ENCODE data around the gene RHOBTB1.
"Not testable (repeated sequence)": the region's sequence is repeated elsewhere in the genome, so short reads cannot be mapped to it uniquely, and the experiment has no call there.

The RHOBTB1 gene

GRCh38 chr10:60913657-60914056, 30.3 kb downstream of the RHOBTB1 start:
- Mint-ChIP-seq H3K36me3 (no peaks in the 10 kb centered on the region), H3K9me3 (no peaks in the 10 kb centered on the region), H3K27ac (no peak overlapping the region), H3K27me3 (peaks cover 6% of the 10 kb centered on the region), H3K4me3 (no peak overlapping the region), H3K4me1 (peaks cover 11% of the 10 kb centered on the region)
- no peak for DNase-seq
- CTCF ChIA-PET: no interaction called here

GRCh38 chr10:60913071-60913470, 30.9 kb downstream of the RHOBTB1 start:
- H3K27ac Mint-ChIP-seq: no peak overlapping the region
- CTCF ChIA-PET: no interaction called here
- H3K9me3 Mint-ChIP-seq: no peaks in the 10 kb centered on the region
- peaks cover 9% of the 10 kb centered on the region for H3K27me3 Mint-ChIP-seq
- DNase-seq: no peak
- H3K4me3 Mint-ChIP-seq: no peak overlapping the region
- H3K4me1 Mint-ChIP-seq: peaks cover 11% of the 10 kb centered on the region
- H3K36me3 Mint-ChIP-seq: no peaks in the 10 kb centered on the region

DNA sequence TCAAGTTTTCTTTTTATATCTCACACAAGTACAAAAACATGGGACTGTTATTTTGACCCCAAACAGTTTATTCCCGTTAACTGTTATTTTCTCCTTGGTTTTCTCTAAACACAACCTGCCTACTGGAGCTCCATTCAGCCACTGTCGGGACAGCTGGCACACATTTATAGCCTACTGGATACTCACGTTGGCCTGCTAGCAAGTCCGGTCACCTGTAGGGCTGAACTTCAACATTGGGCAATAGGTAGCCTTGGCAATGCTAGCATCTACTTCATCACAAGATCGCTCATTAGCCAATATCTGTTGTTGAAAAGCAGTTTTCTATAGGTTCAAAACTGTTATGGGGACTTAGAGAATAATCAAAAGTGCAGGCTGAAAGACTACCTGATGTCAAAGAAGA, 32.3 kb downstream of the RHOBTB1 start:
- Mint-ChIP-seq H3K9me3 (no peaks in the 10 kb centered on the region), H3K4me3 (no peak overlapping the region), H3K4me1 (peaks cover 11% of the 10 kb centered on the region), H3K27me3 (peaks cover 9% of the 10 kb centered on the region), H3K27ac (no peak overlapping the region), H3K36me3 (no peaks in the 10 kb centered on the region)
- CTCF ChIA-PET: no interaction called here
- DNase-seq: no peak

DNA sequence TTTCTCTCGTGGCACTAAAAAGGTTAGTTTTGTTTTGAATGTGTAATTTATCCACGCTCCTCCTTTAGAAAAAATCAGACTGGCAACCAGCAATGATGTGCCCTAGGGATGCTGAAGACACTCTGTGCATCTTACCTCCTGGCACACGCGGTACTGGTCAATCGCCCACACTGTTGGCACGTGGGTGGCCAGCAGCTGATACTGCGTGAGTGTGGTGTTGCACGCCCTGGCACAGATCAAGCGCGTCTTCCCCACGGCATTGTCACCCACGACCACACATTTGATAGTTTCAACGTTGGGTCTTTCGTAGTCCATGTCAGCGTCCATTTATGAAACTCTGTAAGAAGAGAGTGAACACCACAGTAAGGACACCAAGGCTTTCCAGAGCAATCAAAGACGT, 32.8 kb downstream of the RHOBTB1 start:
- Mint-ChIP-seq H3K36me3 (no peaks in the 10 kb centered on the region), H3K27ac (no peak overlapping the region), H3K27me3 (peaks cover 9% of the 10 kb centered on the region), H3K4me3 (no peak overlapping the region), H3K4me1 (peaks cover 11% of the 10 kb centered on the region), H3K9me3 (no peaks in the 10 kb centered on the region)
- CTCF ChIA-PET: no interaction called here
- DNase-seq: no peak

DNA sequence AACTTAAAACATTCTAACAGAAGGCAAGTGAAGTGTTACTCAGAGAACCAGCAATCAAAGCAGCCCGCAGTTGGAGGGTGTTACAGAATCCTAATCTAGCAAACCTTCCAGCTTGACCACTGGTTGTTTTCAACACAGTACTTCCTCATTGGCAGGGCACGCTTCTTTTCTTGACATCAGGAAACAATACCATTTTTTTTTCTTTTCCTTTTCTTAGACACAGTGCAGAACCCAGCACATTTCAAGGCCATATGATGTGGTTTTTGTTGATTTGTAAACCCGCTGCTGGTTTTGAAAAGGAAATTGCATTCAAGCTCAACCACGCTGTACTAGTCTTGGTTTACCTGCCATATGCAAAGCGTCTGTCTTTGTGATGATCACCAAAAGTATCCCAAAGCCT, 33.4 kb downstream of the RHOBTB1 start:
- CTCF ChIA-PET: no interaction called here
- Mint-ChIP-seq H3K36me3 (no peaks in the 10 kb centered on the region), H3K27me3 (peaks cover 9% of the 10 kb centered on the region), H3K4me1 (peaks cover 11% of the 10 kb centered on the region), H3K4me3 (no peak overlapping the region), H3K27ac (no peak overlapping the region), H3K9me3 (no peaks in the 10 kb centered on the region)
- DNase-seq: no peak

- CTCF ChIA-PET: no interaction called here
Observed at GRCh38 chr10:60908896-60909295, 35.1 kb downstream of the RHOBTB1 start.

DNA sequence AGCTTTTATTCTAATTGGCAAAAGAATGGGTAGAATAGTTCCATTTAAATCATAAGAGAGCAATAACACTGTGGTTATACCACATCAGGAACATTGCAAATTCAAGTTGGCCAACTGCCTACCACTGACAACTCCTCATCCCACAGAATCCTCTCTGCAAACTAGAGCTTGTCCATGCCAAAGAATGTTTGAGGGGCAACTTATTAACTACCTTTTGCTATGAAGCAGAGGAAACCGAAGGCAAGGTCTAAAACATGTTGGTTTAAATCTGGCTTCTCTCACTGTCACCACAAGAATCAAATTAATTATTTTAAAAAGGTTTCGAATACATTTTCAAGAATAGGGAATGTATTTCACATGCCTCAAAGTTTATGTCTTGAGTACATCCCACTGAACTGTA, 36.0 kb downstream of the RHOBTB1 start:
- H3K9me3 Mint-ChIP-seq: no peaks in the 10 kb centered on the region
- no peak overlapping the region for H3K4me3 Mint-ChIP-seq
- H3K27me3 Mint-ChIP-seq: peaks cover 9% of the 10 kb centered on the region
- H3K27ac Mint-ChIP-seq: no peak overlapping the region
- no peak for DNase-seq
- H3K4me1 Mint-ChIP-seq: peaks cover 11% of the 10 kb centered on the region
- CTCF ChIA-PET: no interaction called here
- H3K36me3 Mint-ChIP-seq: no peaks in the 10 kb centered on the region

More at GRCh38 chr10:60908896-60909295, 35.1 kb downstream of the RHOBTB1 start:
- H3K36me3 Mint-ChIP-seq: no peaks in the 10 kb centered on the region
- peaks cover 11% of the 10 kb centered on the region for H3K4me1 Mint-ChIP-seq
- peaks cover 9% of the 10 kb centered on the region for H3K27me3 Mint-ChIP-seq
- H3K4me3 Mint-ChIP-seq: no peak overlapping the region
- no peak for DNase-seq
- H3K27ac Mint-ChIP-seq: no peak overlapping the region
- H3K9me3 Mint-ChIP-seq: no peaks in the 10 kb centered on the region

DNA sequence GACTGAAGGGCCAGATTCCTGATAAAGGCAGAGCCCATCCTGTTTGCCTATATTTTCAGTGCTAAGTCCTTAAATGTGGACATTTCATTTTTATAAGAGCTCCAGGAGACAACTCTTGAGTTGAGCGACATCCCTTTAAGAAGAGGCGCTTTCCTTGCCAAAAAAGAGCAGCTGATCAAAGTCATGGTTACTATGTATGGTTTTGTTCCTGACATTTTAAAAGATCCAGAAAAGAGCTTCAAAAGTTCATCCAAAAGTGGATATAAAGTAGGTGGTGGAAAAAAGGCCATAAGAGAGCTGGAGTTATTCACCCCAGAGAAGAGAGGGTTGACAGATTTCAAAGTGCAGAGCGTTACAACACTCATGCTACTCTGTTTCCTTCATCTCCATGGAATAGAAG, 36.7 kb downstream of the RHOBTB1 start:
- no peak overlapping the region for H3K27ac Mint-ChIP-seq
- H3K4me3 Mint-ChIP-seq: no peak overlapping the region
- H3K27me3 Mint-ChIP-seq: peaks cover 9% of the 10 kb centered on the region
- no peaks in the 10 kb centered on the region for H3K36me3 Mint-ChIP-seq
- H3K4me1 Mint-ChIP-seq: peaks cover 11% of the 10 kb centered on the region
- CTCF ChIA-PET: no interaction called here
- DNase-seq: no peak
- no peaks in the 10 kb centered on the region for H3K9me3 Mint-ChIP-seq

DNA sequence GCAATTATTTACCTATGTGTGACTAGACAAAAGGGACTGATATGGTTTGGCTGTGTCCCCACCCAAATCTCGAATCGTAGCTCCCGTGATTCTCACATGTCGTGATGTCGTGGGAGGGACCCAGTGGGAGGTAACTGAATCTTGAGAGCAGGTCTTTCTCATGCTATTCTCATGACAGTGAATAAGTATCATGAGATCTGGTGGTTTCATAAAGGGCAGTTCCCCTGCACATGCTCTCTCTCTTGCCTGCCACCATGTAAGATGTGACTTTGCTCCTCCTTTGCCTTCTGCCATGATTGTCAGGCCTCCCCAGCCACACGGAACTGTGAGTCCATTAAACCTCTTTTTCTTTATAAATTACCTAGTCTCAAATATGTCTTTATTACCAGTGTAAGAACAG, 37.2 kb downstream of the RHOBTB1 start:
- H3K27ac Mint-ChIP-seq, H3K9me3 Mint-ChIP-seq, H3K4me3 Mint-ChIP-seq, DNase-seq, H3K36me3 Mint-ChIP-seq, H3K27me3 Mint-ChIP-seq, CTCF ChIA-PET: not testable (repeated sequence)
- peaks cover 11% of the 10 kb centered on the region for H3K4me1 Mint-ChIP-seq

DNA sequence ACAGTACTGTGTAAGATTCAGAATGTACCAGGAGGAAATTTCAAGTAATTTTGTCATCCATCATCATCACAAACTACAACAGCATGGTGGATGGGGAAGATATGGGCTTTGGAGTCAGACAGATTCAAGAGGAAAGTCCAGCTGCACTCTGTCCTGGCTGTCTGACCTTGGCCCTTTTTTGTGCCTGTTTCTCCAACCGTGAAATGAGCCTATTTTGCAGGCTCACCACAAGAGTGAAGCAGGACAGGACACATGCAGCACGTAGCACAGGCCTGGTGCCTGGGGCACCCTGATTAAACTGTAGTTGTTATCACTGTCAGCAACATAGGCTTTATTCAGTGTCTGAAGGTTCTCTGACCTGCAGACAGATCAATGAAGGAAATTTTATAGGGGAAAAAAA, 37.6 kb downstream of the RHOBTB1 start:
- H3K4me3 Mint-ChIP-seq: no peak overlapping the region
- peaks cover 8% of the 10 kb centered on the region for H3K27me3 Mint-ChIP-seq
- CTCF ChIA-PET: no interaction called here
- H3K4me1 Mint-ChIP-seq: peaks cover 11% of the 10 kb centered on the region
- DNase-seq: no peak
- no peak overlapping the region for H3K27ac Mint-ChIP-seq
- no peaks in the 10 kb centered on the region for H3K9me3 Mint-ChIP-seq
- no peaks in the 10 kb centered on the region for H3K36me3 Mint-ChIP-seq

GRCh38 chr10:60905580-60905979, 38.4 kb downstream of the RHOBTB1 start:
- no peak for DNase-seq

DNA sequence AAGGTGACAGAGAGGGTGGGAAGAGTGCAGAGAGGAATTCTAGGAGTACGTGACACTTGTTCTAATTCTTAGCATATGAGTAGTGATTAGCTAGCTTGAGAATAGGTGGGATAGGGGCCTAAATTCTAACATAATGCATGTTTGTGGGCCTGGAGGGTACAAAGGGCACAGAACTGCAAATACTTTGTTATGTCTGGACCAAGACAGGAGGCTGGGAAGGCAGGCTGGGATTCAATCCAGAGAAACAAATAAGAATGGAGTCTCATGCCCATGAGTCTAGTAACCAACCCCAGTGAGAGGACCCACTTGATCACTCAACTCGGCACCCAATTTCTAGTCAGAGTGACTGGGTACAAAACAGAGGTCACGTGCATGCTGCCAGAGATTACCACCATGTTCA, 40.9 kb downstream of the RHOBTB1 start:
- Mint-ChIP-seq H3K9me3 (no peaks in the 10 kb centered on the region), H3K4me3 (no peak overlapping the region), H3K36me3 (no peaks in the 10 kb centered on the region), H3K27ac (no peak overlapping the region), H3K4me1 (no peaks in the 10 kb centered on the region), H3K27me3 (no peaks in the 10 kb centered on the region)
- CTCF ChIA-PET: interaction anchor here (1.2 kb wide), 1 partner anchor 8 kb away, joined by 3 read pairs; no protein-coding TSS in a partner anchor
- DNase-seq: no peak

More at GRCh38 chr10:60905580-60905979, 38.4 kb downstream of the RHOBTB1 start:
- no peaks in the 10 kb centered on the region for H3K9me3 Mint-ChIP-seq
- H3K27me3 Mint-ChIP-seq: peaks cover 5% of the 10 kb centered on the region
- no peak overlapping the region for H3K27ac Mint-ChIP-seq
- H3K36me3 Mint-ChIP-seq: no peaks in the 10 kb centered on the region
- CTCF ChIA-PET: no interaction called here
- peaks cover 3% of the 10 kb centered on the region for H3K4me1 Mint-ChIP-seq
- H3K4me3 Mint-ChIP-seq: no peak overlapping the region

- no peaks in the 10 kb centered on the region for H3K36me3 Mint-ChIP-seq
- no peaks in the 10 kb centered on the region for H3K27me3 Mint-ChIP-seq
- no peak overlapping the region for H3K4me3 Mint-ChIP-seq
- CTCF ChIA-PET: no interaction called here
- no peak overlapping the region for H3K27ac Mint-ChIP-seq
- H3K9me3 Mint-ChIP-seq: no peaks in the 10 kb centered on the region
- no peaks in the 10 kb centered on the region for H3K4me1 Mint-ChIP-seq
- DNase-seq: no peak
Observed at GRCh38 chr10:60901561-60902235, 42.3 kb downstream of the RHOBTB1 start.

GRCh38 chr10:60899266-60899665, 44.7 kb downstream of the RHOBTB1 start:
- H3K36me3 Mint-ChIP-seq: no peaks in the 10 kb centered on the region
- CTCF ChIA-PET: interaction anchor here (1.1 kb wide), 1 partner anchor 19 kb away, joined by 3 read pairs; no protein-coding TSS in a partner anchor
- DNase-seq: no peak
- H3K27ac Mint-ChIP-seq: no peak overlapping the region
- H3K4me1 Mint-ChIP-seq: no peaks in the 10 kb centered on the region
- no peaks in the 10 kb centered on the region for H3K9me3 Mint-ChIP-seq
- no peaks in the 10 kb centered on the region for H3K27me3 Mint-ChIP-seq
- no peak overlapping the region for H3K4me3 Mint-ChIP-seq

GRCh38 chr10:60898321-60898720, 45.7 kb downstream of the RHOBTB1 start:
- no peak for DNase-seq
- no peaks in the 10 kb centered on the region for H3K4me1 Mint-ChIP-seq
- no peak overlapping the region for H3K4me3 Mint-ChIP-seq
- no peaks in the 10 kb centered on the region for H3K9me3 Mint-ChIP-seq
- no peaks in the 10 kb centered on the region for H3K36me3 Mint-ChIP-seq
- CTCF ChIA-PET: no interaction called here
- no peaks in the 10 kb centered on the region for H3K27me3 Mint-ChIP-seq
- no peak overlapping the region for H3K27ac Mint-ChIP-seq

DNA sequence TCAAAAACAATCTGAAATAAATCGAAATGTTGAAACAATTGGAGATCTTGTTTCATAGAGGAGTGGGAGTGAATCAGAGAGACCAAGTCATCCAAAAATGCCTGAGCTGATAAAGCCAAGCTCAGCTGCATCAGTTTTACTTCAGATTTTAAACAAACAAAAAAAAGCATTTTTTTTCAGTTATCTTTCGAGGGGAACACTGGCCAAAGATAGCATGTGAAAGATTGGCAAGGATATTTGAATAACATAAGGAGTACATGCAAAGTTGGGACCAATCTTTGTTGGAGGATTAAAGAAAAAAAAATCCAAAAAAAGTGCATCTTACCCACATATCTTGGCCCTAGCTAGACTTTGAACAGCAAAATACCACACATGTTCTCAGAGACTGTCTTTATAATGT, 47.2 kb downstream of the RHOBTB1 start:
- no peak for DNase-seq
- Mint-ChIP-seq H3K27ac (peak overlapping the region; percentile 25), H3K27me3 (no peaks in the 10 kb centered on the region), H3K9me3 (no peaks in the 10 kb centered on the region), H3K4me3 (no peak overlapping the region), H3K4me1 (no peaks in the 10 kb centered on the region), H3K36me3 (no peaks in the 10 kb centered on the region)
- CTCF ChIA-PET: no interaction called here

Measured in activated naive CD4-positive, alpha-beta T cell treated with anti-CD3 and anti-CD28 coated beads, Interleukin-2, amount 10 ng/mL, durations not matched to agents 7 days and 5 days (primary cell).